Measurements from ENCODE around the gene RGS6.
A peak's percentile ranks its signal among the peaks of the same experiment; 100 is the strongest.

RGS6 gene

GRCh38 chr14:72014486-72014885, 82.3 kb downstream of the RGS6 start:
- no peak overlapping the region for H3K4me3 ChIP-seq (ENCODE audit: low read depth, low read length)
- no peak for TF ChIP-seq CTCF (IDR thresholded peaks at IDR 0.05; ENCODE audit: low read depth, low read length, missing control alignments)
- DNase-seq (ENCODE audit: low read depth), result no peak

- H3K4me3 ChIP-seq (ENCODE audit: low read depth, low read length), result no peak overlapping the region
- TF ChIP-seq CTCF (IDR thresholded peaks at IDR 0.05; ENCODE audit: low read depth, low read length, missing control alignments), result no peak
- DNase-seq (ENCODE audit: low read depth), result no peak
Measured at GRCh38 chr14:72017290-72017689, 85.1 kb downstream of the RGS6 start.

GRCh38 chr14:72023128-72024042, 91.2 kb downstream of the RGS6 start:
- TF ChIP-seq CTCF (IDR thresholded peaks at IDR 0.05; ENCODE audit: low read depth, low read length, missing control alignments), result no peak
- no peak for DNase-seq (ENCODE audit: low read depth)
- H3K4me3 ChIP-seq (ENCODE audit: low read depth, low read length), result no peak overlapping the region

- TF ChIP-seq CTCF (IDR thresholded peaks at IDR 0.05; ENCODE audit: low read depth, low read length, missing control alignments), result peak; percentile 81
- no peak overlapping the region for H3K4me3 ChIP-seq (ENCODE audit: low read depth, low read length)
- DNase-seq (ENCODE audit: low read depth), result peak; percentile 58
Measured at GRCh38 chr14:72024043-72024407, 91.8 kb downstream of the RGS6 start.

- DNase-seq (ENCODE audit: low read depth), result no peak
- no peak overlapping the region for H3K4me3 ChIP-seq (ENCODE audit: low read depth, low read length)
- TF ChIP-seq CTCF (IDR thresholded peaks at IDR 0.05; ENCODE audit: low read depth, low read length, missing control alignments), result no peak
Measured at GRCh38 chr14:72024504-72024903, 92.3 kb downstream of the RGS6 start.

GRCh38 chr14:72026536-72026935, 94.3 kb downstream of the RGS6 start:
- no peak for TF ChIP-seq CTCF (IDR thresholded peaks at IDR 0.05; ENCODE audit: low read depth, low read length, missing control alignments)
- DNase-seq (ENCODE audit: low read depth), result no peak
- H3K4me3 ChIP-seq (ENCODE audit: low read depth, low read length), result no peak overlapping the region

- no peak overlapping the region for H3K4me3 ChIP-seq (ENCODE audit: low read depth, low read length)
- no peak for TF ChIP-seq CTCF (IDR thresholded peaks at IDR 0.05; ENCODE audit: low read depth, low read length, missing control alignments)
- no peak for DNase-seq (ENCODE audit: low read depth)
Measured at GRCh38 chr14:72027061-72027460, 94.8 kb downstream of the RGS6 start.

All from GM12864 (cell line).